GM12864 (cell line): ENCODE data around the gene OPN1SW.

Source experiments
- DNase-seq: peaks from one replicate; pipeline ENCODE4 v3.0.0-alpha.2; 2011; ENCODE audit warnings: low read depth
- H3K4me3 ChIP-seq: 2 replicates; pipeline ENCODE4 v1.5.1; 2011; ENCODE audit warnings: mild to moderate bottlenecking, low read depth, low read length, control low read depth
- CTCF ChIP-seq: IDR thresholded peaks from 2 replicates; pipeline ENCODE4 v1.5.1; 2011; ENCODE audit warnings: low read depth, mild to moderate bottlenecking, moderate library complexity, low read length, control low read depth, inconsistent platforms; ENCODE audit errors: missing control alignments

OPN1SW gene

GRCh38 chr7:128741491-128741890 is 34.1 kb downstream of the OPN1SW start:
- DNase-seq, result no peak
- no peak overlapping the region for H3K4me3 ChIP-seq
- no peak for TF ChIP-seq CTCF

- peak overlapping the region; percentile 95; the same call in 1 of the 2 replicates for H3K4me3 ChIP-seq
- no peak for TF ChIP-seq CTCF
- no peak for DNase-seq
These were observed 34.6 kb downstream of the OPN1SW start for GRCh38 chr7:128740996-128741395.

GRCh38 chr7:128739990-128740682 is 35.5 kb downstream of the OPN1SW start:
- DNase-seq, result no peak
- TF ChIP-seq CTCF, result no peak
- peak overlapping the region; percentile 95 for H3K4me3 ChIP-seq

GRCh38 chr7:128739048-128739962 is 36.3 kb downstream of the OPN1SW start, which contains the start of gene CALU:
TSS of gene CALU (plus strand) at chr7:128739359. CDS start at chr7:128748584, 9,225 bp downstream.
- TF ChIP-seq CTCF, result no peak
- H3K4me3 ChIP-seq, result peak within 1 kb of the TSS; percentile 95
- peak; percentile 85 for DNase-seq

DNA sequence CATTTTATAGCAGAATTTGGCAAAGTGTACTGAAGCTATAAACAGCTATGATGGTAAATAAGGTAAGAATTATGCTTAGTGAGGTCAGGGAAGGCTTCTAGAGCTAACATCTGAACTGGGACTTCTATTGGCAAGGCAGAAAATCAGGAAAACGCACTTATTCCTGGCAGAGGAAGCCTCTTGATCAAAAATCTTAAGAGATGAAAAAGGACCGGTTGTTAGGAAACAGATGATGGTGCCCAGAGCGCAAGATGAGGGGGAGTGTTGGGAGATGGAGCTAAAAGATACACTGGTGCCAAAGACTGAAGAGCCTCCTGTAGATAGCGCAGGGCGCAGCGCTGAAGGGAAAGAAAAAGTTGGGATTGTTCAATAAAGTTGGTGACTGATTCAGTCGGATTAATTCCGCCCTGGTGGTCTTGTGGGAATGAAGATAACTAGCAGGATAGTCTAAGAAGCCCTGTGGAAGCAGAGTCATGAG is 37.0 kb downstream of the OPN1SW start:
- TF ChIP-seq CTCF, result no peak
- H3K4me3 ChIP-seq, result peak overlapping the region; percentile 95
- no peak for DNase-seq

DNA sequence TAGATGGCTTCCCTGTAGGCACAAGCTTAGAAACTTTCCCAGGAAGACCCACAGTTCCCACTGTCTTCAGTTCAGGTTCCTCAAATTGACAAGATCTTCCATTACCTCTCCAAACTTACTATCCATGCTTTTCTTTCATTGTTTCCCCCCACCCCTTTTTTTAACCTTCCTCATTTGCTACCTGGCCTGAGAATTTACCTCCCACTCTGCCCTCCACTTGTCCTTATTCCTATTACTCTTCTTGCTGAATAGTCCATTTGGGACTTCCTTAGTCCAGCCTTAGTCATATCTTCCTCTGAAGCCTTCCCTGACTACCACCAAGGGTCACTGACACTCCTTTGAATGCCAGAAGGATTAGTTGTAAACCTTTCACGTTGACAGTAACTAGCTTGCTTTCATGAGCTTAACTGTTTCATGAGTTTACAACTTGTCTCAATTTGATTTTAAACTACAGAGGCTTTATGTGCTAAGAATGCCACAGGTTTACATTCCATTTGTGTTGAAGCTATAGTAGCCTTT is 37.7 kb downstream of the OPN1SW start:
- no peak for TF ChIP-seq CTCF
- DNase-seq, result no peak
- H3K4me3 ChIP-seq, result no peak overlapping the region
